ENCODE measurements around the gene RFPL2.
"Not testable (repeated sequence)": the region's sequence is repeated elsewhere in the genome, so short reads cannot be mapped to it uniquely, and the experiment has no call there.

Gene RFPL2

GRCh38 chr22:32206774-32207758 lies 2.2 kb upstream of the RFPL2 start:
- DNase-seq (ENCODE audit: low read depth, low spot score), result peak; percentile 19

GRCh38 chr22:32205974-32206773 lies 1.3 kb upstream of the RFPL2 start:
- H3K4me3 ChIP-seq (ENCODE audit: low read length), result no peak overlapping the region
- no peak for DNase-seq (ENCODE audit: low read depth, low spot score)

More at GRCh38 chr22:32206774-32207758, 2.2 kb upstream of the RFPL2 start:
- no peak overlapping the region for H3K4me3 ChIP-seq (ENCODE audit: low read length)

GRCh38 chr22:32204040-32204855 lies 625 bp downstream of the RFPL2 start:
- H3K4me3 ChIP-seq (ENCODE audit: low read length), result no peak overlapping the region
- DNase-seq (ENCODE audit: low read depth, low spot score), result no peak

- no peak for DNase-seq (ENCODE audit: low read depth, low spot score)
- no peak overlapping the region; the same call in 1 of the 2 replicates for H3K4me3 ChIP-seq (ENCODE audit: low read length)
Measured at GRCh38 chr22:32203181-32204039, 1.5 kb downstream of the RFPL2 start.

- peak overlapping the region; percentile 24 for H3K4me3 ChIP-seq (ENCODE audit: low read length)
- DNase-seq (ENCODE audit: low read depth, low spot score), result peak; percentile 18
Measured at GRCh38 chr22:32202539-32203180, 2.2 kb downstream of the RFPL2 start.

GRCh38 chr22:32202161-32202538 lies 2.7 kb downstream of the RFPL2 start:
- no peak for DNase-seq (ENCODE audit: low read depth, low spot score)
- no peak overlapping the region for H3K4me3 ChIP-seq (ENCODE audit: low read length)

- DNase-seq (ENCODE audit: low read depth, low spot score), result peak; percentile 49
- H3K4me3 ChIP-seq (ENCODE audit: low read length), result no peak overlapping the region
Measured at GRCh38 chr22:32200752-32201151, 4.1 kb downstream of the RFPL2 start.

GRCh38 chr22:32199961-32200360 lies 4.9 kb downstream of the RFPL2 start:
- H3K4me3 ChIP-seq (ENCODE audit: low read length), result no peak overlapping the region
- DNase-seq (ENCODE audit: low read depth, low spot score), result no peak

GRCh38 chr22:32199341-32199740 lies 5.5 kb downstream of the RFPL2 start:
- no peak overlapping the region for H3K4me3 ChIP-seq (ENCODE audit: low read length)
- no peak for DNase-seq (ENCODE audit: low read depth, low spot score)

GRCh38 chr22:32197553-32198226 lies 7.2 kb downstream of the RFPL2 start:
- H3K4me3 ChIP-seq (ENCODE audit: low read length); DNase-seq (ENCODE audit: low read depth, low spot score): not testable (repeated sequence)

- not testable (repeated sequence) for H3K4me3 ChIP-seq (ENCODE audit: low read length); DNase-seq (ENCODE audit: low read depth, low spot score)
Measured at GRCh38 chr22:32195900-32196299, 9.0 kb downstream of the RFPL2 start.

GRCh38 chr22:32193346-32193745 lies 11.5 kb downstream of the RFPL2 start:
- not testable (repeated sequence) for DNase-seq (ENCODE audit: low read depth, low spot score); H3K4me3 ChIP-seq (ENCODE audit: low read length)

GRCh38 chr22:32191021-32191420 lies 13.9 kb downstream of the RFPL2 start:
- DNase-seq (ENCODE audit: low read depth, low spot score); H3K4me3 ChIP-seq (ENCODE audit: low read length): not testable (repeated sequence)

GRCh38 chr22:32185821-32186220 lies 19.1 kb downstream of the RFPL2 start:
- no peak for DNase-seq (ENCODE audit: low read depth, low spot score)
- H3K4me3 ChIP-seq (ENCODE audit: low read length), result no peak overlapping the region

GRCh38 chr22:32183625-32184024 lies 21.2 kb downstream of the RFPL2 start:
- DNase-seq (ENCODE audit: low read depth, low spot score), result no peak
- H3K4me3 ChIP-seq (ENCODE audit: low read length), result no peak overlapping the region

- no peak overlapping the region for H3K4me3 ChIP-seq (ENCODE audit: low read length)
- DNase-seq (ENCODE audit: low read depth, low spot score), result no peak
Measured at GRCh38 chr22:32181043-32181442, 23.8 kb downstream of the RFPL2 start.

GRCh38 chr22:32177221-32177765 lies 27.6 kb downstream of the RFPL2 start:
- DNase-seq (ENCODE audit: low read depth, low spot score), result no peak
- H3K4me3 ChIP-seq (ENCODE audit: low read length), result no peak overlapping the region

All from Jurkat, Clone E6-1 (cell line).